ENCODE measurements around the gene CCL4L2.

- TF ChIP-seq EP300 (IDR thresholded peaks at IDR 0.05) (no peak), POLR2AphosphoS5 (IDR thresholded peaks at IDR 0.05) (no peak), CTCF (IDR thresholded peaks at IDR 0.05) (no peak)
Measured at GRCh38 chr17:36193216-36193775, 17.6 kb upstream of the CCL4L2 start.
